K562 (cell line): Measurements from ENCODE around the gene NOP10.

Source experiments
- CTCF ChIP-seq, 3 experiments: IDR thresholded peaks in 2 of 3; conservative IDR thresholded peaks in 1 of 3; 2 replicates each; pipeline ENCODE4 v1.5.1; 2011 to 2012; ENCODE audit warnings: low read length in 3 of 3, mild to moderate bottlenecking in 3 of 3, control low read depth in 2 of 3, improper control_type of control experiment in 1 of 3, inconsistent platforms in 1 of 3, low read depth in 1 of 3, mixed read lengths in 1 of 3, moderate library complexity in 1 of 3; ENCODE audit not compliant: insufficient read depth in 2 of 3
- E2F1 ChIP-seq: sonication (generic); formaldehyde crosslinking; IDR thresholded peaks from 2 replicates; pipeline ENCODE4 v1.8.1; 2023; ENCODE audit warnings: mild to moderate bottlenecking, missing genetic modification reagents, moderate library complexity
- HINFP ChIP-seq: fragments of 450-650 bp; conservative IDR thresholded peaks from 2 replicates; pipeline ENCODE4 v1.6.1; 2016; ENCODE audit warnings: missing genetic modification characterization, low read depth, mild to moderate bottlenecking, control low read depth, missing compliant biosample characterization
- MIER1 ChIP-seq: fragments of 450-650 bp; IDR thresholded peaks from 2 replicates; pipeline ENCODE4 v1.6.1; 2016; ENCODE audit warnings: antibody characterized with exemption, mild to moderate bottlenecking, low read depth
- NFYB ChIP-seq: IDR thresholded peaks from 2 replicates; pipeline ENCODE4 v1.6.1; 2011; ENCODE audit warnings: mild to moderate bottlenecking, moderate library complexity; ENCODE audit not compliant: insufficient read length; ENCODE audit errors: extremely low read depth
- NR1H2 ChIP-seq: sonication (generic); formaldehyde crosslinking; IDR thresholded peaks from 2 replicates; pipeline ENCODE4 v1.4.0; 2020; ENCODE audit warnings: mild to moderate bottlenecking, missing genetic modification reagents
- POLR2AphosphoS5 ChIP-seq: IDR thresholded peaks from 2 replicates; pipeline ENCODE4 v1.6.1; 2011; ENCODE audit warnings: mild to moderate bottlenecking, low read depth, low read length, moderate library complexity; ENCODE audit not compliant: control insufficient read depth, insufficient read depth
- SMAD3 ChIP-seq: fragments of 450-650 bp; formaldehyde crosslinking; conservative IDR thresholded peaks from 2 replicates; pipeline ENCODE4 v1.4.0; 2020; ENCODE audit warnings: mild to moderate bottlenecking
- TAF1 ChIP-seq: IDR thresholded peaks from 2 replicates; pipeline ENCODE4 v1.6.1; 2011; ENCODE audit warnings: mild to moderate bottlenecking, low read length, moderate library complexity; ENCODE audit not compliant: insufficient read depth, control insufficient read depth, severe bottlenecking; ENCODE audit errors: extremely low read depth
- UBTF ChIP-seq, 2 experiments: IDR thresholded peaks; 2 replicates each; pipeline ENCODE4 v1.6.1; 2012; ENCODE audit warnings: improper control_type of control experiment in 2 of 2, low read depth in 2 of 2, low read length in 2 of 2, borderline replicate concordance in 1 of 2
- USF2 ChIP-seq: sonication (generic); formaldehyde crosslinking; IDR thresholded peaks from 2 replicates; pipeline ENCODE4 v1.5.0; 2020; ENCODE audit warnings: missing genetic modification reagents
- TF ChIP-seq, protein P1 (sequence below): fragments of 250-450 bp; sonication (Bioruptor Pico); IDR thresholded peaks from 2 replicates; pipeline ENCODE4 v1.5.0; 2020; ENCODE audit warnings: mild to moderate bottlenecking, borderline replicate concordance

GRCh38 chr15:34330279-34330678 lies 12.7 kb downstream of the NOP10 start:
- no peak for TF ChIP-seq TAF1
- TF ChIP-seq UBTF (IDR thresholded peaks at IDR 0.05; ENCODE audit: borderline replicate concordance in 1 of 2, low read depth in 2 of 2, low read length in 2 of 2), result no peak
- TF ChIP-seq USF2, result no peak
- no peak for TF ChIP-seq CTCF (IDR thresholded peaks at IDR 0.05 in 2 of 3, conservative IDR thresholded peaks at IDR 0.05 in 1 of 3; ENCODE audit: insufficient read depth in 2 of 3, low read depth in 1 of 3, low read length in 3 of 3)
- TF ChIP-seq E2F1, result no peak
- no peak for TF ChIP-seq NFYB
- no peak for TF ChIP-seq MIER1
- no peak for TF ChIP-seq POLR2AphosphoS5
- TF ChIP-seq NR1H2 (CRISPR knock-in tag), result no peak
- no peak for TF ChIP-seq HINFP (tag)
- TF ChIP-seq, protein P1, sequence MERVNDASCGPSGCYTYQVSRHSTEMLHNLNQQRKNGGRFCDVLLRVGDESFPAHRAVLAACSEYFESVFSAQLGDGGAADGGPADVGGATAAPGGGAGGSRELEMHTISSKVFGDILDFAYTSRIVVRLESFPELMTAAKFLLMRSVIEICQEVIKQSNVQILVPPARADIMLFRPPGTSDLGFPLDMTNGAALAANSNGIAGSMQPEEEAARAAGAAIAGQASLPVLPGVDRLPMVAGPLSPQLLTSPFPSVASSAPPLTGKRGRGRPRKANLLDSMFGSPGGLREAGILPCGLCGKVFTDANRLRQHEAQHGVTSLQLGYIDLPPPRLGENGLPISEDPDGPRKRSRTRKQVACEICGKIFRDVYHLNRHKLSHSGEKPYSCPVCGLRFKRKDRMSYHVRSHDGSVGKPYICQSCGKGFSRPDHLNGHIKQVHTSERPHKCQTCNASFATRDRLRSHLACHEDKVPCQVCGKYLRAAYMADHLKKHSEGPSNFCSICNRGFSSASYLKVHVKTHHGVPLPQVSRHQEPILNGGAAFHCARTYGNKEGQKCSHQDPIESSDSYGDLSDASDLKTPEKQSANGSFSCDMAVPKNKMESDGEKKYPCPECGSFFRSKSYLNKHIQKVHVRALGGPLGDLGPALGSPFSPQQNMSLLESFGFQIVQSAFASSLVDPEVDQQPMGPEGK (CRISPR knock-in tag), result no peak
- no peak for TF ChIP-seq SMAD3
